Nephron progenitor cell (in vitro differentiated cells): Measurements from ENCODE around the gene TEKT5.
"Not testable (repeated sequence)": the region's sequence is repeated elsewhere in the genome, so short reads cannot be mapped to it uniquely, and the experiment has no call there.

ENCODE experiments used
- DNase-seq: peaks from one replicate; pipeline ENCODE4 v3.0.0; 2021
- H3K27ac Mint-ChIP-seq: 2 replicates; pipeline ENCODE4 v1.8.0; 2021; ENCODE audit warnings: mild to moderate bottlenecking, moderate library complexity, mixed read lengths
- H3K27me3 Mint-ChIP-seq: 2 replicates; pipeline ENCODE4 v1.8.0; 2021; ENCODE audit warnings: mild to moderate bottlenecking, low read depth, mixed read lengths; ENCODE audit not compliant: poor library complexity
- H3K36me3 Mint-ChIP-seq: 2 replicates; pipeline ENCODE4 v1.8.0; 2021; ENCODE audit warnings: low read depth, mixed read lengths
- H3K4me1 Mint-ChIP-seq: 2 replicates; pipeline ENCODE4 v1.8.0; 2021; ENCODE audit warnings: mixed read lengths
- H3K4me3 Mint-ChIP-seq: 2 replicates; pipeline ENCODE4 v1.8.0; 2021; ENCODE audit warnings: mild to moderate bottlenecking, moderate library complexity, mixed read lengths
- H3K9me3 Mint-ChIP-seq: 2 replicates; pipeline ENCODE4 v1.8.0; 2021; ENCODE audit warnings: mild to moderate bottlenecking, moderate library complexity, mixed read lengths
- TF ChIP-seq, protein P1 (sequence below): fragments of 200-600 bp; sonication (generic); IDR thresholded peaks from 2 replicates; pipeline ENCODE4 v1.5.0; 2021; ENCODE audit warnings: antibody characterized with exemption

TEKT5 gene

GRCh38 chr16:10654592-10655414 lies 39.9 kb downstream of the TEKT5 start:
- H3K4me3 Mint-ChIP-seq = no peak overlapping the region
- peaks cover 3% of the 10 kb centered on the region for H3K27me3 Mint-ChIP-seq
- TF ChIP-seq, protein P1, sequence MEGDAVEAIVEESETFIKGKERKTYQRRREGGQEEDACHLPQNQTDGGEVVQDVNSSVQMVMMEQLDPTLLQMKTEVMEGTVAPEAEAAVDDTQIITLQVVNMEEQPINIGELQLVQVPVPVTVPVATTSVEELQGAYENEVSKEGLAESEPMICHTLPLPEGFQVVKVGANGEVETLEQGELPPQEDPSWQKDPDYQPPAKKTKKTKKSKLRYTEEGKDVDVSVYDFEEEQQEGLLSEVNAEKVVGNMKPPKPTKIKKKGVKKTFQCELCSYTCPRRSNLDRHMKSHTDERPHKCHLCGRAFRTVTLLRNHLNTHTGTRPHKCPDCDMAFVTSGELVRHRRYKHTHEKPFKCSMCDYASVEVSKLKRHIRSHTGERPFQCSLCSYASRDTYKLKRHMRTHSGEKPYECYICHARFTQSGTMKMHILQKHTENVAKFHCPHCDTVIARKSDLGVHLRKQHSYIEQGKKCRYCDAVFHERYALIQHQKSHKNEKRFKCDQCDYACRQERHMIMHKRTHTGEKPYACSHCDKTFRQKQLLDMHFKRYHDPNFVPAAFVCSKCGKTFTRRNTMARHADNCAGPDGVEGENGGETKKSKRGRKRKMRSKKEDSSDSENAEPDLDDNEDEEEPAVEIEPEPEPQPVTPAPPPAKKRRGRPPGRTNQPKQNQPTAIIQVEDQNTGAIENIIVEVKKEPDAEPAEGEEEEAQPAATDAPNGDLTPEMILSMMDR = no peak
- H3K36me3 Mint-ChIP-seq = no peaks in the 10 kb centered on the region
- H3K4me1 Mint-ChIP-seq = no peaks in the 10 kb centered on the region
- no peaks in the 10 kb centered on the region for H3K9me3 Mint-ChIP-seq
- DNase-seq = no peak
- no peak overlapping the region for H3K27ac Mint-ChIP-seq

GRCh38 chr16:10652730-10653590 lies 41.8 kb downstream of the TEKT5 start:
- H3K27me3 Mint-ChIP-seq = peaks cover 3% of the 10 kb centered on the region
- H3K4me1 Mint-ChIP-seq = no peaks in the 10 kb centered on the region
- H3K4me3 Mint-ChIP-seq = no peak overlapping the region
- TF ChIP-seq, protein P1 = no peak
- no peaks in the 10 kb centered on the region for H3K36me3 Mint-ChIP-seq
- no peak for DNase-seq
- H3K27ac Mint-ChIP-seq = no peak overlapping the region
- H3K9me3 Mint-ChIP-seq = no peaks in the 10 kb centered on the region

GRCh38 chr16:10649098-10649497 lies 45.6 kb downstream of the TEKT5 start:
- H3K27me3 Mint-ChIP-seq, H3K4me1 Mint-ChIP-seq, H3K27ac Mint-ChIP-seq, H3K36me3 Mint-ChIP-seq, H3K4me3 Mint-ChIP-seq, H3K9me3 Mint-ChIP-seq, DNase-seq: not testable (repeated sequence)

GRCh38 chr16:10647721-10648296 lies 46.9 kb downstream of the TEKT5 start:
- H3K27me3 Mint-ChIP-seq = no peaks in the 10 kb centered on the region
- peaks cover under 1% of the 10 kb centered on the region for H3K4me1 Mint-ChIP-seq
- no peaks in the 10 kb centered on the region for H3K36me3 Mint-ChIP-seq
- TF ChIP-seq, protein P1 = no peak
- no peak for DNase-seq
- no peak overlapping the region for H3K27ac Mint-ChIP-seq
- no peaks in the 10 kb centered on the region for H3K9me3 Mint-ChIP-seq
- no peak overlapping the region for H3K4me3 Mint-ChIP-seq

- no peak for DNase-seq
- H3K36me3 Mint-ChIP-seq = no peaks in the 10 kb centered on the region
- H3K27ac Mint-ChIP-seq = no peak overlapping the region
- TF ChIP-seq, protein P1 = no peak
- H3K27me3 Mint-ChIP-seq = no peaks in the 10 kb centered on the region
- no peak overlapping the region for H3K4me3 Mint-ChIP-seq
- no peaks in the 10 kb centered on the region for H3K9me3 Mint-ChIP-seq
- peaks cover 6% of the 10 kb centered on the region for H3K4me1 Mint-ChIP-seq
Observed at GRCh38 chr16:10647264-10647720, 47.4 kb downstream of the TEKT5 start.
